ENCODE data around the gene IGFLR1.
"Not testable (repeated sequence)": the region's sequence is repeated elsewhere in the genome, so short reads cannot be mapped to it uniquely, and the experiment has no call there.

Gene IGFLR1

GRCh38 chr19:35738021-35738886 lies 4.0 kb downstream of the IGFLR1 start:
- no peak for DNase-seq

GRCh38 chr19:35736913-35737886 lies 5.1 kb downstream of the IGFLR1 start:
- DNase-seq, result no peak

DNA sequence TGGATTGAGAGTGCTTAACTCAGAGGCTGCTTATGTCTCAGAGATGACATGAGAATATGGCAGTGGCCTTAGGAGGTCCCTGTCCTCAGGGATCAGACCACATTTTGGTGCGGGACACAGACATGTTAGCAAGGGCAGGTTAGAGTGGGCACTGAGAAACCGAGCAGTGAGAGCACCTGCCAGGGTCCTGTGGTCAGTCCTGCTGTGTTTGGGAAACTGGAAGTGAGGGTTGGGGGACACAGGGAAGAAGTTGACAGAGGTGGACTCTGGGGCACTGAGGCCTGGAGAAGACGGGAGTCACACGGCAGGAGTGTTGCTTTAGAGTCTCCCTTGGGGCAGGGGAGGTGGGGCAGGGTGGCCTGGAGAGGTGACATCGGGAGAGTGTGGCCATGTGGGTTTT lies 7.4 kb downstream of the IGFLR1 start:
- DNase-seq, result no peak

GRCh38 chr19:35734273-35734672 lies 8.0 kb downstream of the IGFLR1 start:
- no peak for DNase-seq

DNA sequence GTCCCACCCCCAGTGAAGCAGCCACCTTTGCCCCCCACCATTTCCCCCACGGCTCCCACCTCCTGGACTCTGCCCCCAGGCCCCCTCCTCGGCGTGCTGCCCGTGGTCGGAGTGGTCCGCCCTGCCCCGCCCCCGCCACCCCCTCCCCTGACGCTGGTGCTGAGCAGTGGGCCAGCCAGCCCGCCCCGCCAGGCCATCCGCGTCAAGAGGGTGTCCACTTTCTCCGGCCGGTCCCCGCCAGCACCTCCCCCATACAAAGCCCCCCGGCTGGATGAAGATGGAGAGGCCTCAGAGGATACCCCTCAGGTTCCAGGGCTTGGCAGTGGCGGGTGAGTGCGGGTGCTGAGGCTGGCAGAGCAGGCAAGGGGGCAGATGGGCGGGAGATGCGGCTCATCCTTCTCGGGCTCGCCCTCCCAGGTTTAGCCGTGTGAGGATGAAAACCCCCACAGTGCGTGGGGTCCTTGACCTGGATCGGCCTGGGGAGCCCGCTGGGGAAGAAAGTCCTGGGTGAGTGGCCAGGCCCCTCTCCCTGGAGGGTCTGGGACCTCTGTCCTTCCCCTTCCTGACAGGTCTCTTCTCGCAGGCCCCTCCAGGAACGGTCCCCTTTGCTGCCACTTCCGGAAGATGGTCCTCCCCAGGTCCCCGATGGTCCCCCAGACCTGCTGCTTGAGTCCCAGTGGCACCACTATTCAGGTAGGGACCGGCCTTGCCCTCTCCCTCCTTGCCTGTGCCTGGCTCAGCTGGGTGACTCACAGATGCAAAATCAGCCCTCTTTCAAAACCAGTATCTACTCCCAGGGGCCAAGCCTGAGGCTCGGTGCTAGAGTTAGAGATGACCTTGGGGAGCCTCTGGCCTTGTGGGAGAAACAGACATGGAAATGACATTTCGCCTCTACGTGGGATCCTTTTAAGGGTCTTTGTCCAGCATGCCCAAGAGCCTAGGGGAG lies 8.8 kb downstream of the IGFLR1 start:
- DNase-seq, result no peak

DNA sequence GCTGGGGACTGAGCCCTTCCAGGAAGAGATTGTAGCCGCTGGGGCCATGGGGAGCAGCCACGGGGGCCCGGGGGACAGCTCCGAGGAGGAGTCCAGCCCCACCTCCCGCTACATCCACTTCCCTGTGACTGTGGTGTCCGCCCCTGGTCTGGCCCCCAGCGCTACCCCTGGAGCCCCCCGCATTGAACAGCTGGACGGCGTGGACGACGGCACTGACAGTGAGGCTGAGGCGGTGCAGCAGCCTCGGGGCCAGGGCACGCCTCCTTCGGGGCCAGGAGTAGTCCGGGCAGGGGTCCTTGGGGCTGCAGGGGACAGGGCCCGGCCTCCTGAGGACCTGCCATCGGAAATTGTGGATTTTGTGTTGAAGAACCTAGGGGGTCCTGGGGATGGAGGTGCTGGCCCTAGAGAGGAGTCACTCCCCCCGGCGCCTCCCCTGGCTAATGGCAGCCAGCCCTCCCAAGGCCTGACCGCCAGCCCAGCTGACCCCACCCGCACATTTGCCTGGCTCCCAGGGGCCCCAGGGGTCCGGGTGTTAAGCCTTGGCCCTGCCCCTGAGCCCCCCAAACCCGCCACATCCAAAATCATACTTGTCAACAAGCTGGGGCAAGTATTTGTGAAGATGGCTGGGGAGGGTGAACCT lies 9.6 kb downstream of the IGFLR1 start:
- no peak for DNase-seq

DNA sequence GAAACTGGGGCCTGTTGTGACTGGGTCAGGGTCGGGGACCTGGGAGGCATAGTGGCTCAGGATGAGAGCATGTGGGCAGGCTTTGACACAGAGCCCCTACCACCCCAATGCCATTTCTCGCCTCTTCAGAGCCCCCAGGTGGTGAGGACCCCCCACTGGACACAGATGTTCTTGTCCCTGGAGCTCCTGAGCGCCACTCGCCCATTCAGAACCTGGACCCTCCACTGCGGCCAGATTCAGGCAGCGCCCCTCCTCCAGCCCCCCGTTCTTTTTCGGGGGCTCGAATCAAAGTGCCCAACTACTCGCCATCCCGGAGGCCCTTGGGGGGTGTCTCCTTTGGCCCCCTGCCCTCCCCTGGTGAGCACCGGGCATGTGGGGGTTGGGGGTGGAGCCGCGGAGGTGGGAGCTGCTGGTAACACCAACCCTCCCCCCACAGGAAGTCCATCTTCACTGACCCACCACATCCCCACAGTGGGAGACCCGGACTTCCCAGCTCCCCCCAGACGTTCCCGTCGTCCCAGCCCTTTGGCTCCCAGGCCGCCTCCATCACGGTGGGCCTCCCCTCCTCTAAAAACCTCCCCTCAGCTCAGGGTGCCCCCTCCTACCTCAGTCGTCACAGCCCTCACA lies 10.4 kb downstream of the IGFLR1 start:
- no peak for DNase-seq

DNA sequence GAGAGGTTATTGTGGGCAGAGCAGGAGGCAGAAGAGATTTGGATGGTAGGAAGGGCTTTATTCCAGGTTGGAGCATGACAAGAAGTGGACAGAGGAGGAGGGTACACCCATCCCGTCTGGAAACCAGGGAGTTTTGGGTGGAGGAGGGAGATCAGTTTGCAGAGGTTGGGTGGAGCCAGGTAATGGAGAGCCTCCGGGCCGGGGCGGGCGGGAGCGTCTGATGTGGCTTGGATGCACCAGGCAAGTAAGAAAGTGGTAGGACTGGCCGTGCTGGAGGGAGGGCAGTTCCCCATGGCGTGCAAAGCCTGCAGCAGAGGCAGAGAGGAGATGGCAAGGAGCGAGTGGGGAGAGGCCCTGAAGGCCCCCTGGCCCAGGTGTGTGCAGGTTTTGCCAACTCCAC lies 10.9 kb downstream of the IGFLR1 start:
- no peak for DNase-seq

DNA sequence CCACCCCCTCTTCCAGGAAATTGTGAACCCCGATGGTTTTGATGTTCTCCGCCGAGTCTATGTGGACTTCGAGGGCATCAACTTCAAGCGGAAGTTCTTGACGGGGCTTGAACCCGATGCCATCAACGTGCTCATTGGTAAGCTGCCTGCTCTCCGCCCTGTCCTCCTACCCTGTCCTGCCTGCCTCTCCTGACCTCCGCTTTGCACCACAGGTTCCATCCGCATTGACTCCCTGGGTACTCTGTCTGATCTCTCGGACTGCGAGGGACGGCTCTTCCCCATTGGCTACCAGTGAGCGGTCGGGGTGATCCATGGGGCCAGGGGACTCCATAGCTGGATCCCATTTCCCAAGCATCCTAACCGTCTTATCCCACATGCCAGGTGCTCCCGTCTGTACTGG lies 11.9 kb downstream of the IGFLR1 start:
- DNase-seq, result no peak

DNA sequence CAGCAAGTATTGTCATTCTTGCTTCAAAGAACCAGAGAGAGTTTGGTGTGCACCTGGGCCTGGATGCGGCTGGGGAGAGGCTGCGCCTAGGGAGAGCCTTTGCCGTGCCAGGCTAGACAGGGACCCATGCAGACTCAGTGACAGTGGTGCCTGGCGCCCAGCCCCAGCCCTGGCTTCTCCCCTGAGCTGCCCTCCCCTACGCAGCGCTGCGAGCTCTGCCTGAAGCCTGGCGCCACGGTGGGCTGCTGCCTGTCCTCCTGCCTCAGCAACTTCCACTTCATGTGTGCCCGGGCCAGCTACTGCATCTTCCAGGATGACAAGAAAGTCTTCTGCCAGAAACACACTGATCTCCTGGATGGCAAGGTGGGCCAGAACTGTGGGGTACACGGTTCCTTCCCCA lies 12.5 kb downstream of the IGFLR1 start:
- DNase-seq, result no peak

- no peak for DNase-seq
Measured at GRCh38 chr19:35729021-35729420, 13.2 kb downstream of the IGFLR1 start.

DNA sequence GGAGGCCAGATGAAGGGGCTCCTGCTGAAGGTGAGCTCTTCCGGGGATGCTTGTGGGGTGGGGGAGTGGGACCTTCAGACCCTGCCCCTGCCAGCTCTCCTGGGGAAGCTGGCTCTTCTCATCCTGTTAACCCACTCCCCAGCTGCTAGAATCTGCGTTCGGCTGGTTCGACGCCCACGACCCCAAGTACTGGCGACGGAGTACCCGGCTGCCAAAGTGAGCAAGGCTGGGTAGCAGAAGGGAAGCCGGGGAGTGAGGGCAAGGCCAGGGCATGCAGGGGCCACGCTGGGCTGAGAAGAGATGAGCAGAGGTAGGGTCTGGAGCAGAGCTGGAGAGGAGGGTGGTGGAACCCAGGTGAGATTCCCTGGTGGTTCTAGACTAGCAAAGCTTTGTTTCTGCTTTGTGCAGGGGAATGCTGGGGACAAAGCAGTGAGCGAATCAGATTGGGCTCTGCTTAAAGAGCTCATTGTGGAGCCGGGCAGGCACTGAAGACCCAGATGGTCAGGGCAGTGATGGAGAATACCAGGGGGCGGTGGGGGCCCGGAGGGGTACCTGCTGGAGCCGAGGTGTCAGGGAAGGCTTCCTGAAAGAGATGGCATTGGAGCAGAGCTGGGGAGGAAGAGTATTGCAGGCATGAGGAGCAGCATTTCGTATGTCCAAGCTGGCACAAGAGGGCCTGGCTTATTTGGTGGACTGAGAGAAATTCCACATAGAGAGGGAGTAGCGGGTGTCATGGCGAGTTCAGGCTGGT lies 14.1 kb downstream of the IGFLR1 start:
- no peak for DNase-seq

GRCh38 chr19:35727053-35727955 lies 14.9 kb downstream of the IGFLR1 start:
- DNase-seq, result no peak

DNA sequence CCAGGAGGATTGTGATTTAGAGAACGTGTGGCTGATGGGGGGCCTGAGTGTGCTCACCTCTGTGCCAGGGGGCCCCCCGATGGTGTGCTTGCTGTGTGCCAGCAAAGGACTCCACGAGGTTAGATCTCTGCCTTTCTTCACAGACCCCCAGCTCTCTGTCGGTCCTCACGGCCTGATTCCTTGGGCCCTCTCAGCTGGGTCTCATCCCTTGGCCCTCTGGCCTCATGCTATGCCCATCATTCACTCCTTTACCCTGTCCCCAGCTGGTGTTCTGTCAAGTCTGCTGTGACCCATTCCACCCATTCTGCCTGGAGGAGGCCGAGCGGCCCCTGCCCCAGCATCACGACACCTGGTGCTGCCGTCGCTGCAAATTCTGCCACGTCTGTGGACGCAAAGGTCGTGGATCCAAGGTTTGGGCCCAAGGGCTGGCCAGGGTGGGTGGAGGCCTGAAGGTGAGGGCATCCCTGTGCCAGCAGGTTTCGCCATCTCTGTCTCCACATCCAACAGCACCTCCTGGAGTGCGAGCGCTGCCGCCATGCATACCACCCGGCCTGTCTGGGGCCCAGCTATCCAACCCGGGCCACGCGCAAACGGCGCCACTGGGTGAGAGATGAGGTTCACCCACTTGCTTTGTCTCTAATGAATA lies 16.9 kb downstream of the IGFLR1 start:
- no peak for DNase-seq

- no peak for DNase-seq
Measured at GRCh38 chr19:35724560-35724959, 17.7 kb downstream of the IGFLR1 start.

DNA sequence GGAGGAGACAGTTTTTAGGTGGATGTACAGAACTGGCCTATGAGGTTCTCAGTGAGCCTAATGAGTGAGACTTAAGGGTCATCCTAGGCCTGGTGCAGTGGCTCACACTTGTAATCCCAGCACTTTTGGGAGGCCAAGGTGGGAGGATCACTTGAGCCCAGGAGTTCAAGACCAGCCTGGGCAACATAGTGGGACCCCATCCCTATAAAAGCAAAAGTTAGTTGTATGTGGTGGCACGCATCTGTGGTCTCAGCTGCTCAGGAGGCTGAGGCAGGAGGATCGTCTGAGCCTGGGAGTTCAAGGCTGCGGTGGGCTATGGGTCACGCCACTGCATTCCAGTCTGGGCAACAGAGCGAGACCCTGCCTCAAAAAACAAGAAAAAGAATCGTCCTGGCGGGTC lies 18.1 kb downstream of the IGFLR1 start:
- not testable (repeated sequence) for DNase-seq

- DNase-seq, result no peak
Measured at GRCh38 chr19:35723671-35724070, 18.6 kb downstream of the IGFLR1 start.

- DNase-seq, result no peak
Measured at GRCh38 chr19:35722897-35723296, 19.4 kb downstream of the IGFLR1 start.

- DNase-seq, result no peak
Measured at GRCh38 chr19:35722461-35722860, 19.8 kb downstream of the IGFLR1 start.
